GM18868 (cell line): ENCODE measurements around the gene IL2RG.

Source experiments
- ATAC-seq: cut with Tn5 transposase; IDR thresholded peaks from one replicate; pipeline ENCODE4 v1.9.1; 2021; ENCODE audit warnings: mild to moderate bottlenecking, moderate library complexity; ENCODE audit not compliant: unreplicated experiment

IL2RG gene

GRCh38 chrX:71111141-71111843 is at the start of gene IL2RG:
IL2RG (minus strand) TSS chrX:71111577; CDS start chrX:71111539, 38 bp downstream.
- peak; percentile 95 for ATAC-seq

GRCh38 chrX:71160475-71160874 is 49.1 kb upstream of the IL2RG start:
- no peak for ATAC-seq

- no peak for ATAC-seq
These were observed 48.0 kb upstream of the IL2RG start for GRCh38 chrX:71159335-71159734.

GRCh38 chrX:71158603-71159002 is 47.2 kb upstream of the IL2RG start:
- no peak for ATAC-seq

- ATAC-seq, result no peak
These were observed 43.3 kb upstream of the IL2RG start for GRCh38 chrX:71154641-71155040.

- ATAC-seq, result no peak
These were observed 42.8 kb upstream of the IL2RG start for GRCh38 chrX:71154196-71154595.

GRCh38 chrX:71151366-71151765 is 40.0 kb upstream of the IL2RG start:
- ATAC-seq, result no peak

GRCh38 chrX:71148278-71148663 is 36.9 kb upstream of the IL2RG start:
- no peak for ATAC-seq

GRCh38 chrX:71147496-71148277 is 36.3 kb upstream of the IL2RG start:
- no peak for ATAC-seq

- ATAC-seq, result no peak
These were observed 33.3 kb upstream of the IL2RG start, which contains the start of gene NLGN3 for GRCh38 chrX:71144651-71145050. NLGN3 (plus strand) TSS chrX:71144841; CDS start chrX:71147750, 2,909 bp downstream.

- ATAC-seq, result no peak
These were observed 32.1 kb upstream of the IL2RG start for GRCh38 chrX:71143508-71143907.

- no peak for ATAC-seq
These were observed 29.1 kb upstream of the IL2RG start for GRCh38 chrX:71140440-71140839.

GRCh38 chrX:71131510-71131909 is 20.1 kb upstream of the IL2RG start:
- ATAC-seq, result no peak

- peak; percentile 79 for ATAC-seq
These were observed 17.8 kb upstream of the IL2RG start for GRCh38 chrX:71128915-71129765.

- ATAC-seq, result no peak
These were observed 16.9 kb upstream of the IL2RG start for GRCh38 chrX:71128166-71128833.

GRCh38 chrX:71118985-71119535 is 7.7 kb upstream of the IL2RG start:
- ATAC-seq, result no peak

- peak; percentile 95 for ATAC-seq
These were observed 6.9 kb upstream of the IL2RG start, which contains the start of gene MED12 for GRCh38 chrX:71118032-71118984. MED12 (plus strand) TSS chrX:71118596; CDS start chrX:71118755, 159 bp downstream.

GRCh38 chrX:71117358-71117757 is 6.0 kb upstream of the IL2RG start:
- no peak for ATAC-seq

GRCh38 chrX:71111921-71112431 is 599 bp upstream of the IL2RG start:
- peak; percentile 25 for ATAC-seq
